Stimulated activated CD8-positive, alpha-beta memory T cell treated with anti-CD3 and anti-CD28 coated beads, Interleukin-7, amount 100 ng/mL, for 48 hours (primary cell): ENCODE data around the gene FNDC10.

Experiments used
- DNase-seq, 2 donors: peaks; one replicate each; pipeline ENCODE4 v3.0.0-alpha.2; 2020; ENCODE audit warnings: low read depth in 1 of 2; ENCODE audit errors: extremely low read depth in 1 of 2

FNDC10 gene

GRCh38 chr1:1627829-1628753, 28.2 kb upstream of the FNDC10 start:
- no peak for DNase-seq

- DNase-seq = no peak
Observed at GRCh38 chr1:1627261-1627828, 27.4 kb upstream of the FNDC10 start.

- DNase-seq = no peak
Observed at GRCh38 chr1:1626207-1627141, 26.5 kb upstream of the FNDC10 start.

GRCh38 chr1:1625824-1626206, 25.9 kb upstream of the FNDC10 start:
- no peak for DNase-seq

- DNase-seq = no peak
Observed at GRCh38 chr1:1625404-1625775, 25.5 kb upstream of the FNDC10 start.

GRCh38 chr1:1624443-1625403, 24.8 kb upstream of the FNDC10 start:
- DNase-seq = no peak

- DNase-seq = no peak
Observed at GRCh38 chr1:1623631-1624442, 23.9 kb upstream of the FNDC10 start.

- DNase-seq = no peak
Observed at GRCh38 chr1:1623181-1623630, 23.3 kb upstream of the FNDC10 start.

- DNase-seq = no peak
Observed at GRCh38 chr1:1622788-1623094, 22.8 kb upstream of the FNDC10 start.

GRCh38 chr1:1622010-1622787, 22.3 kb upstream of the FNDC10 start:
- DNase-seq = no peak

GRCh38 chr1:1621173-1622009, 21.5 kb upstream of the FNDC10 start:
- no peak for DNase-seq

- DNase-seq = no peak
Observed at GRCh38 chr1:1620433-1621139, 20.7 kb upstream of the FNDC10 start.

GRCh38 chr1:1619917-1620361, 20.0 kb upstream of the FNDC10 start:
- no peak for DNase-seq

- DNase-seq = no peak
Observed at GRCh38 chr1:1618396-1619068, 18.6 kb upstream of the FNDC10 start.

- no peak for DNase-seq
Observed at GRCh38 chr1:1617925-1618324, 18.0 kb upstream of the FNDC10 start.

GRCh38 chr1:1617516-1617915, 17.6 kb upstream of the FNDC10 start:
- no peak for DNase-seq

GRCh38 chr1:1616838-1617237, 16.9 kb upstream of the FNDC10 start:
- DNase-seq = no peak
